OCI-LY1 (cell line): ENCODE data around the gene TMEM89.

Experiments
- H2AFZ ChIP-seq: fragments of 200-600 bp; sonication (generic), shearing (Covaris generic); 2 replicates; pipeline ENCODE4 v1.6.0; 2014; ENCODE audit warnings: antibody characterized with exemption, mild to moderate bottlenecking, low read length
- H3F3A ChIP-seq: fragments of 200-600 bp; sonication (generic), shearing (Covaris generic); 2 replicates; pipeline ENCODE4 v1.6.0; 2014; ENCODE audit warnings: mild to moderate bottlenecking, antibody characterized with exemption, low read length, moderate library complexity; ENCODE audit not compliant: insufficient read depth
- H3K27ac ChIP-seq: fragments of 200-600 bp; sonication (generic); 2 replicates; pipeline ENCODE4 v1.5.1; 2014; ENCODE audit warnings: low read length, mixed run types, mild to moderate bottlenecking, low read depth; ENCODE audit not compliant: poor library complexity, severe bottlenecking
- H3K27me3 ChIP-seq: fragments of 200-600 bp; sonication (generic); 2 replicates; pipeline ENCODE4 v1.6.0; 2014; ENCODE audit warnings: antibody characterized with exemption, mild to moderate bottlenecking, low read length, moderate library complexity; ENCODE audit not compliant: insufficient read depth
- H3K36me3 ChIP-seq: fragments of 200-600 bp; sonication (generic); 2 replicates; pipeline ENCODE4 v1.6.1; 2014; ENCODE audit warnings: mild to moderate bottlenecking, antibody characterized with exemption, low read length, moderate library complexity, mixed read lengths; ENCODE audit not compliant: insufficient read depth
- H3K4me1 ChIP-seq: fragments of 200-600 bp; sonication (generic); 2 replicates; pipeline ENCODE4 v1.5.1; 2014; ENCODE audit warnings: mild to moderate bottlenecking, low read length, moderate library complexity; ENCODE audit not compliant: insufficient read depth, severe bottlenecking
- H3K4me2 ChIP-seq: fragments of 200-600 bp; sonication (generic), shearing (Covaris generic); 2 replicates; pipeline ENCODE4 v1.6.1; 2014; ENCODE audit warnings: low read length
- H3K4me3 ChIP-seq: fragments of 200-600 bp; sonication (generic); 2 replicates; pipeline ENCODE4 v1.5.1; 2014; ENCODE audit warnings: low read length, low read depth, mild to moderate bottlenecking, mixed read lengths; ENCODE audit not compliant: poor library complexity, severe bottlenecking
- H3K79me2 ChIP-seq: fragments of 200-600 bp; shearing (Covaris generic); 2 replicates; pipeline ENCODE4 v1.6.1; 2016; ENCODE audit warnings: mixed run types, low read length, mixed read lengths; ENCODE audit not compliant: insufficient read depth
- H3K9ac ChIP-seq: fragments of 200-600 bp; sonication (generic), shearing (Covaris generic); 2 replicates; pipeline ENCODE4 v1.6.1; 2014; ENCODE audit warnings: mild to moderate bottlenecking, low read length, mixed read lengths
- H3K9me2 ChIP-seq: fragments of 200-600 bp; sonication (generic), shearing (Covaris generic); 2 replicates; pipeline ENCODE4 v1.6.1; 2014; ENCODE audit warnings: low read depth, mild to moderate bottlenecking, low read length, mixed read lengths
- H3K9me3 ChIP-seq: fragments of 200-600 bp; shearing (Covaris generic); 2 replicates; pipeline ENCODE4 v1.6.1; 2014; ENCODE audit warnings: low read length, mixed read lengths
- H4K20me1 ChIP-seq: fragments of 200-600 bp; sonication (generic), shearing (Covaris generic); 2 replicates; pipeline ENCODE4 v1.6.0; 2016; ENCODE audit warnings: mild to moderate bottlenecking, low read length; ENCODE audit not compliant: insufficient read depth
- CTCF ChIP-seq: fragments of 200-600 bp; sonication (generic), shearing (Covaris generic); IDR thresholded peaks from 2 replicates; pipeline ENCODE4 v1.5.1; 2017; ENCODE audit warnings: mild to moderate bottlenecking, antibody characterized with exemption, low read length, moderate library complexity, mixed read lengths
- EZH2 ChIP-seq: fragments of 200-600 bp; sonication (generic), shearing (Covaris generic); IDR thresholded peaks from 2 replicates; pipeline ENCODE4 v1.8.0; 2017; ENCODE audit warnings: borderline replicate concordance, mixed run types, mild to moderate bottlenecking, antibody characterized with exemption, low read length, moderate library complexity, mixed read lengths

Gene TMEM89

GRCh38 chr3:48642605-48643004 lies 21.0 kb upstream of the TMEM89 start:
- Histone ChIP-seq H3K36me3 (no peaks in the 10 kb centered on the region; the same call in 1 of the 2 replicates), H3K4me2 (no peak overlapping the region)

GRCh38 chr3:48641396-48641795 lies 19.8 kb upstream of the TMEM89 start:
- Histone ChIP-seq H3K4me3 (no peak overlapping the region), H2AFZ (no peak overlapping the region), H3K79me2 (no peaks in the 10 kb centered on the region), H3K36me3 (no peaks in the 10 kb centered on the region; the same call in 1 of the 2 replicates), H3K9me2 (no peaks in the 10 kb centered on the region), H3K4me1 (peaks cover 10% of the 10 kb centered on the region), H4K20me1 (no peaks in the 10 kb centered on the region), H3K27me3 (no peaks in the 10 kb centered on the region), H3K4me2 (no peak overlapping the region), H3K27ac (no peak overlapping the region), H3K9ac (no peak overlapping the region), H3F3A (no peaks in the 10 kb centered on the region), H3K9me3 (no peaks in the 10 kb centered on the region)
- TF ChIP-seq EZH2 (no peak), CTCF (no peak)

More at GRCh38 chr3:48642605-48643004, 21.0 kb upstream of the TMEM89 start:
- Histone ChIP-seq H3K27me3 (no peaks in the 10 kb centered on the region), H4K20me1 (no peaks in the 10 kb centered on the region), H3K27ac (no peak overlapping the region), H3K79me2 (no peaks in the 10 kb centered on the region), H3K9me3 (no peaks in the 10 kb centered on the region), H3K9ac (no peak overlapping the region), H3K9me2 (no peaks in the 10 kb centered on the region), H3F3A (no peaks in the 10 kb centered on the region), H3K4me1 (no peaks in the 10 kb centered on the region), H2AFZ (no peak overlapping the region), H3K4me3 (no peak overlapping the region)
- TF ChIP-seq EZH2 (no peak), CTCF (no peak)

- H3K36me3 ChIP-seq: no peaks in the 10 kb centered on the region; the same call in 1 of the 2 replicates
- no peaks in the 10 kb centered on the region for H3K79me2 ChIP-seq
- no peak overlapping the region for H3K27ac ChIP-seq
- H3K4me2 ChIP-seq: no peak overlapping the region
- H4K20me1 ChIP-seq: no peaks in the 10 kb centered on the region
- H3K9ac ChIP-seq: no peak overlapping the region
- TF ChIP-seq CTCF (no peak), EZH2 (no peak)
- no peaks in the 10 kb centered on the region for H3K27me3 ChIP-seq
- H3K4me3 ChIP-seq: no peak overlapping the region
- H3K9me3 ChIP-seq: no peaks in the 10 kb centered on the region
- no peaks in the 10 kb centered on the region for H3K9me2 ChIP-seq
- peaks cover 16% of the 10 kb centered on the region for H3K4me1 ChIP-seq
- no peaks in the 10 kb centered on the region for H3F3A ChIP-seq
- no peak overlapping the region for H2AFZ ChIP-seq
These were observed 18.5 kb upstream of the TMEM89 start for GRCh38 chr3:48639944-48640606.
